ENCODE measurements around the gene U2AF2.

- TF ChIP-seq CTCF (IDR thresholded peaks at IDR 0.05), result no peak
- TF ChIP-seq POLR2A (IDR thresholded peaks at IDR 0.05), result no peak
- no peak for TF ChIP-seq EP300 (IDR thresholded peaks at IDR 0.05)
Measured at GRCh38 chr19:55642153-55643002, 12.5 kb upstream of the U2AF2 start.

All from ovary (tissue), 3 donors.